NT2/D1 (cell line): ENCODE measurements around the gene KCNN2.

Experiments used
- DNase-seq: peaks from one replicate; pipeline ENCODE4 v3.0.0-alpha.2; 2011; ENCODE audit warnings: low read depth, low spot score
- H3K27me3 ChIP-seq: 2 replicates; pipeline ENCODE4 v1.6.0; 2011; ENCODE audit warnings: mild to moderate bottlenecking; ENCODE audit not compliant: insufficient read length, insufficient read depth
- H3K36me3 ChIP-seq: 2 replicates; pipeline ENCODE4 v1.6.1; 2011; ENCODE audit warnings: mild to moderate bottlenecking, low read length, mixed read lengths; ENCODE audit not compliant: insufficient read depth, insufficient read length
- H3K4me1 ChIP-seq: 2 replicates; pipeline ENCODE4 v1.5.1; 2011; ENCODE audit not compliant: insufficient read depth, insufficient read length
- H3K4me3 ChIP-seq: 2 replicates; pipeline ENCODE4 v1.5.1; 2011; ENCODE audit warnings: low read depth; ENCODE audit not compliant: insufficient read length
- H3K9ac ChIP-seq: 2 replicates; pipeline ENCODE4 v1.6.0; 2011; ENCODE audit warnings: low read depth; ENCODE audit not compliant: insufficient read length
- H3K9me3 ChIP-seq: 2 replicates; pipeline ENCODE4 v1.5.1; 2011; ENCODE audit warnings: mild to moderate bottlenecking, low read length; ENCODE audit not compliant: insufficient read depth
- SUZ12 ChIP-seq: IDR thresholded peaks from 2 replicates; pipeline ENCODE4 v1.6.1; 2011; ENCODE audit not compliant: insufficient read length, insufficient read depth; ENCODE audit errors: extremely low read depth
- YY1 ChIP-seq: IDR thresholded peaks from 2 replicates; pipeline ENCODE4 v1.6.1; 2011; ENCODE audit not compliant: insufficient read length, insufficient read depth
- ZNF274 ChIP-seq: IDR thresholded peaks from 2 replicates; pipeline ENCODE4 v1.6.1; 2011; ENCODE audit warnings: mild to moderate bottlenecking, low read depth, low read length

Gene KCNN2

GRCh38 chr5:114361724-114362196, at the start of gene KCNN2:
Gene KCNN2, plus strand, starts transcription at chr5:114362070. Its CDS starts 70 bp downstream, at chr5:114362140.
- no peaks in the 10 kb centered on the region for H3K36me3 ChIP-seq
- H3K4me3 ChIP-seq, result peak within 1 kb of the TSS; percentile 78
- no peak for TF ChIP-seq YY1
- no peak for TF ChIP-seq ZNF274
- TF ChIP-seq SUZ12, result no peak
- peak within 1 kb of the TSS; percentile 85 for H3K9ac ChIP-seq
- H3K9me3 ChIP-seq, result no peaks in the 10 kb centered on the region
- H3K4me1 ChIP-seq, result no peaks in the 10 kb centered on the region
- DNase-seq, result peak; percentile 73
- H3K27me3 ChIP-seq, result peaks cover 31% of the 10 kb centered on the region

- Histone ChIP-seq H3K27me3 (no peaks in the 10 kb centered on the region), H3K4me1 (peaks cover 3% of the 10 kb centered on the region), H3K9me3 (no peaks in the 10 kb centered on the region), H3K36me3 (no peaks in the 10 kb centered on the region), H3K9ac (no peak overlapping the region), H3K4me3 (no peak overlapping the region)
- DNase-seq, result no peak
- TF ChIP-seq YY1, result no peak
- no peak for TF ChIP-seq ZNF274
- TF ChIP-seq SUZ12, result no peak
Observed at GRCh38 chr5:114312658-114313057, 49.2 kb upstream of the KCNN2 start.

- no peaks in the 10 kb centered on the region for H3K36me3 ChIP-seq
- no peak overlapping the region for H3K4me3 ChIP-seq
- peaks cover 3% of the 10 kb centered on the region for H3K4me1 ChIP-seq
- no peak overlapping the region for H3K9ac ChIP-seq
- TF ChIP-seq ZNF274 (no peak), SUZ12 (no peak), YY1 (no peak)
- no peak for DNase-seq
- H3K27me3 ChIP-seq, result no peaks in the 10 kb centered on the region
- no peaks in the 10 kb centered on the region for H3K9me3 ChIP-seq
Observed at GRCh38 chr5:114314061-114314460, 47.8 kb upstream of the KCNN2 start.

DNA sequence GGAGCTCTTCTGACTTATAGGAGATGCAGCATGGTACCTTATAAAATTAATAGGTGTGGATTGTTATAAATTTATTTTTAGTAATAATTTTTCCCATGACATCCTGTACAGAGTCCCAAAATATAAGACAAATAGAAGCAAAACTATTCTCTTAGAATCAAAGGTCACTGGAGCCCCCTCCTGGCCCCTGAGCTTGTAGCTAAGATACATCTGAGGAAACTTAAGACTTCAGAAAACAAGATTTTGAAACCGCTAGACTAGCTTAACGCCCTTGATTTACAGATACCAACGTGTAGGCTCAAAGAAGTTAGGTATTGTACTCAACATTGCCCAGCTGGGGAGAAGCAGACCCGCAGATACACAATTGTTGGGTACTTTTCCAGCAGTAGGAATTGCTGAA, 45.7 kb upstream of the KCNN2 start:
- Histone ChIP-seq H3K36me3 (no peaks in the 10 kb centered on the region), H3K9me3 (no peaks in the 10 kb centered on the region), H3K27me3 (no peaks in the 10 kb centered on the region), H3K4me1 (peaks cover 3% of the 10 kb centered on the region), H3K4me3 (no peak overlapping the region), H3K9ac (no peak overlapping the region)
- TF ChIP-seq YY1 (no peak), SUZ12 (no peak), ZNF274 (no peak)
- DNase-seq, result no peak

DNA sequence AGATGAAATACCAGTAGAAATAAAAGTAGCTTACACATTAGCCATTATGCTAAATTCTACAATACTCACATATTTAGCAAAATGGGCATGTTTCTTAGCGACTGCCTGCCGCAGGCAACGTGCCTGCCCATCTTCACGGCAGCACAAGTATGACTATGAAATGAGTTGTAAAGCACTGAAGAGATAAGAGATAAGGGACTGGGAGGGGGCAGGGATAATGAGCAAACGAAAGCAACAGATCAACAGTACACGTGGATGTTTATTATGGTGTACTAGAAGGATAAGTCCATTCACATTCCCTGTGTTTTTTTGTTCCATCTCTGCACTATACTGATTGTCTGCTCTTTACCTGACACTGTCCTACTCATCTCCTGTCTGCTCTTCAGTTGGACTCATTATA, 44.1 kb upstream of the KCNN2 start:
- Histone ChIP-seq H3K4me3 (no peak overlapping the region), H3K36me3 (no peaks in the 10 kb centered on the region), H3K4me1 (no peaks in the 10 kb centered on the region), H3K9me3 (no peaks in the 10 kb centered on the region), H3K27me3 (no peaks in the 10 kb centered on the region), H3K9ac (no peak overlapping the region)
- no peak for TF ChIP-seq ZNF274
- TF ChIP-seq SUZ12, result no peak
- no peak for TF ChIP-seq YY1
- no peak for DNase-seq

- Histone ChIP-seq H3K36me3 (no peaks in the 10 kb centered on the region), H3K9ac (no peak overlapping the region), H3K27me3 (no peaks in the 10 kb centered on the region), H3K4me1 (no peaks in the 10 kb centered on the region), H3K4me3 (no peak overlapping the region), H3K9me3 (no peaks in the 10 kb centered on the region)
- TF ChIP-seq SUZ12 (no peak), YY1 (no peak), ZNF274 (no peak)
- no peak for DNase-seq
Observed at GRCh38 chr5:114319236-114319635, 42.6 kb upstream of the KCNN2 start.

- H3K9me3 ChIP-seq, result no peaks in the 10 kb centered on the region
- H3K27me3 ChIP-seq, result no peaks in the 10 kb centered on the region
- no peak for DNase-seq
- TF ChIP-seq ZNF274 (no peak), SUZ12 (no peak), YY1 (no peak)
- no peak overlapping the region for H3K9ac ChIP-seq
- no peak overlapping the region for H3K4me3 ChIP-seq
- H3K4me1 ChIP-seq, result no peaks in the 10 kb centered on the region
- no peaks in the 10 kb centered on the region for H3K36me3 ChIP-seq
Observed at GRCh38 chr5:114319821-114320220, 42.0 kb upstream of the KCNN2 start.
